IMR-90 (cell line): ENCODE results near the gene RNF125. TPM values are rescaled to one million over a fixed set of nuclear protein-coding genes. Genes with fewer than 3 reads are reported as not detected.

Source experiments
- ATAC-seq: fragments of 200-7000 bp; cut with Tn5 transposase; 2 replicates; pipeline ENCODE4 v1.9.1; 2020; ENCODE audit warnings: low read depth, mild to moderate bottlenecking, moderate library complexity
- BruUV-seq: library from RNA; stranded (reverse); fragments of 400-500 nt; replicated peaks from 2 replicates; lab custom pipeline; 2021; lab: Mats Ljungman, UMichigan
- CTCF ChIA-PET: fragments of 300-600 bp; formaldehyde crosslinking; extraction: SDS; loops from one replicate; lab custom pipeline; 2021; ENCODE audit warnings: antibody characterized with exemption; lab: Yijun Ruan, JAX
- POLR2A ChIA-PET: fragments of 300-600 bp; sonication (Branson Sonifier 250); formaldehyde crosslinking; loops from one replicate; lab custom pipeline; 2022; ENCODE audit warnings: antibody characterized with exemption; ENCODE audit not compliant: unreplicated experiment; lab: Charles Lee
- DNase-seq: peaks from one replicate; pipeline ENCODE4 v3.0.0; 2013
- H2AFZ ChIP-seq: replicated peaks from 2 replicates; pipeline ENCODE3; 2013; ENCODE audit warnings: low read length, mild to moderate bottlenecking; ENCODE audit not compliant: poor library complexity
- H2AK5ac ChIP-seq: 2 replicates; pipeline ENCODE4 v1.6.1; 2013; ENCODE audit warnings: low read depth, low read length, inconsistent platforms
- H2AK9ac ChIP-seq: replicated peaks from 2 replicates; pipeline ENCODE3; 2013; ENCODE audit warnings: mild to moderate bottlenecking, low read depth, low read length, moderate library complexity; ENCODE audit not compliant: poor library complexity
- H2BK120ac ChIP-seq: 2 replicates; pipeline ENCODE4 v1.6.1; 2013; ENCODE audit warnings: low read depth, low read length, inconsistent platforms
- H2BK15ac ChIP-seq: 3 replicates; pipeline ENCODE4 v1.6.1; 2013; ENCODE audit warnings: low read depth, low read length, inconsistent platforms
- H2BK20ac ChIP-seq: 2 replicates; pipeline ENCODE4 v1.6.1; 2013; ENCODE audit warnings: low read depth, mild to moderate bottlenecking, inconsistent platforms, low read length, moderate library complexity
- H2BK5ac ChIP-seq: 2 replicates; pipeline ENCODE4 v1.6.1; 2013; ENCODE audit warnings: mild to moderate bottlenecking, low read depth, low read length, inconsistent platforms; ENCODE audit not compliant: poor library complexity, severe bottlenecking
- H3K14ac ChIP-seq: replicated peaks from 2 replicates; pipeline ENCODE4 v1.6.1; 2013; ENCODE audit warnings: low read depth, low read length, inconsistent platforms
- H3K18ac ChIP-seq: 2 replicates; pipeline ENCODE4 v1.6.1; 2013; ENCODE audit warnings: low read depth, low read length, control low read depth
- H3K23ac ChIP-seq: 2 replicates; pipeline ENCODE4 v1.6.1; 2013; ENCODE audit warnings: low read depth, low read length, inconsistent platforms
- H3K27ac ChIP-seq: 2 replicates; pipeline ENCODE4 v1.5.1; 2013; ENCODE audit warnings: mild to moderate bottlenecking, control low read depth, low read length; ENCODE audit not compliant: insufficient read depth
- H3K27me3 ChIP-seq: 2 replicates; pipeline ENCODE4 v1.6.1; 2013; ENCODE audit warnings: low read length; ENCODE audit not compliant: control insufficient read depth, insufficient read depth
- H3K36me3 ChIP-seq: 2 replicates; pipeline ENCODE4 v1.6.1; 2013; ENCODE audit warnings: low read length, mixed read lengths; ENCODE audit not compliant: control insufficient read depth, insufficient read depth
- H3K4ac ChIP-seq: 2 replicates; pipeline ENCODE4 v1.6.1; 2013; ENCODE audit warnings: low read depth, low read length, inconsistent platforms
- H3K4me1 ChIP-seq: 2 replicates; pipeline ENCODE4 v1.6.1; 2013; ENCODE audit warnings: low read length, mixed read lengths; ENCODE audit not compliant: control insufficient read depth, insufficient read depth
- H3K4me2 ChIP-seq: 2 replicates; pipeline ENCODE4 v1.6.1; 2013; ENCODE audit warnings: low read depth, mild to moderate bottlenecking, control low read depth, low read length, moderate library complexity
- H3K4me3 ChIP-seq: 2 replicates; pipeline ENCODE4 v1.5.1; 2013; ENCODE audit warnings: low read depth, mild to moderate bottlenecking, control low read depth, low read length, moderate library complexity; ENCODE audit not compliant: insufficient read depth
- H3K56ac ChIP-seq: 2 replicates; pipeline ENCODE4 v1.6.1; 2013; ENCODE audit warnings: low read length, inconsistent platforms; ENCODE audit not compliant: insufficient read depth; ENCODE audit errors: extremely low read depth
- H3K79me1 ChIP-seq, 2 experiments: 2 replicates each; pipeline ENCODE4 v1.6.1; 2013; ENCODE audit warnings: low read length in 2 of 2, inconsistent platforms in 1 of 2, low read depth in 1 of 2
- H3K9ac ChIP-seq: 2 replicates; pipeline ENCODE4 v1.6.1; 2013; ENCODE audit warnings: low read depth, low read length, control low read depth
- H3K9me1 ChIP-seq: 2 replicates; pipeline ENCODE4 v1.6.1; 2013; ENCODE audit warnings: low read length, inconsistent platforms; ENCODE audit not compliant: insufficient read depth
- H3K9me3 ChIP-seq: 2 replicates; pipeline ENCODE4 v1.6.1; 2013; ENCODE audit warnings: low read length; ENCODE audit not compliant: control insufficient read depth, insufficient read depth
- H4K20me1 ChIP-seq: 2 replicates; pipeline ENCODE4 v1.6.1; 2013; ENCODE audit warnings: low read length, inconsistent platforms; ENCODE audit not compliant: insufficient read depth
- H4K5ac ChIP-seq: 2 replicates; pipeline ENCODE4 v1.6.1; 2013; ENCODE audit warnings: mild to moderate bottlenecking, low read depth, low read length, control low read depth
- H4K8ac ChIP-seq, 2 experiments: 2 replicates each; pipeline ENCODE4 v1.6.1; 2013; ENCODE audit warnings: low read depth in 2 of 2, low read length in 2 of 2, control low read depth in 1 of 2, inconsistent platforms in 1 of 2
- H4K91ac ChIP-seq: 2 replicates; pipeline ENCODE4 v1.6.1; 2013; ENCODE audit warnings: low read depth, low read length, inconsistent platforms; ENCODE audit not compliant: insufficient read depth
- CEBPB ChIP-seq: IDR thresholded peaks from 2 replicates; pipeline ENCODE4 v1.6.1; 2012; ENCODE audit warnings: low read depth, low read length, improper control_type of control experiment
- CHD1 ChIP-seq: IDR thresholded peaks from 2 replicates; pipeline ENCODE4 v1.6.1; 2012; ENCODE audit warnings: low read depth, low read length, improper control_type of control experiment
- ELK1 ChIP-seq: fragments of 150-350 bp; IDR thresholded peaks from 2 replicates; pipeline ENCODE4 v1.6.1; 2016; ENCODE audit warnings: low read depth, mild to moderate bottlenecking, low read length, moderate library complexity, borderline replicate concordance
- FOS ChIP-seq: fragments of 150-350 bp; IDR thresholded peaks from 2 replicates; pipeline ENCODE4 v1.6.1; 2016; ENCODE audit warnings: low read depth, low read length
- MAFK ChIP-seq: IDR thresholded peaks from 2 replicates; pipeline ENCODE4 v1.6.1; 2012; ENCODE audit warnings: low read depth, low read length, improper control_type of control experiment
- MAZ ChIP-seq: IDR thresholded peaks from 2 replicates; pipeline ENCODE4 v1.6.1; 2012; ENCODE audit warnings: low read depth, mild to moderate bottlenecking, low read length, improper control_type of control experiment, moderate library complexity, borderline replicate concordance
- MXI1 ChIP-seq: IDR thresholded peaks from 2 replicates; pipeline ENCODE4 v1.6.1; 2012; ENCODE audit warnings: low read depth, mild to moderate bottlenecking, low read length, moderate library complexity, borderline replicate concordance
- NFE2L2 ChIP-seq: fragments of 150-350 bp; IDR thresholded peaks from 2 replicates; pipeline ENCODE4 v1.6.1; 2016; ENCODE audit warnings: low read depth, mild to moderate bottlenecking, low read length
- POLR2A ChIP-seq: IDR thresholded peaks from 2 replicates; pipeline ENCODE4 v1.6.1; 2012; ENCODE audit warnings: mild to moderate bottlenecking, low read depth, low read length
- RAD21 ChIP-seq: IDR thresholded peaks from 2 replicates; pipeline ENCODE4 v1.6.1; 2012; ENCODE audit warnings: low read length, improper control_type of control experiment
- RCOR1 ChIP-seq: IDR thresholded peaks from 2 replicates; pipeline ENCODE4 v1.6.1; 2012; ENCODE audit warnings: mild to moderate bottlenecking, low read length, improper control_type of control experiment; ENCODE audit not compliant: insufficient replicate concordance
- RFX5 ChIP-seq: IDR thresholded peaks from 2 replicates; pipeline ENCODE4 v1.8.0; 2012; ENCODE audit warnings: low read depth, mild to moderate bottlenecking, low read length, moderate library complexity
- SMC3 ChIP-seq: fragments of 150-350 bp; IDR thresholded peaks from 2 replicates; pipeline ENCODE4 v1.6.1; 2016; ENCODE audit warnings: low read depth, mild to moderate bottlenecking, antibody characterized with exemption, low read length, moderate library complexity
- USF2 ChIP-seq: fragments of 150-350 bp; IDR thresholded peaks from 2 replicates; pipeline ENCODE4 v1.6.1; 2017; ENCODE audit warnings: mild to moderate bottlenecking, antibody characterized with exemption, low read length, low read depth
- dilution Hi-C: fragments of 300-500 bp; cut with HindIII; formaldehyde crosslinking; loops from one replicate; pipeline ENCODE4 v1.14.3; 2018; ENCODE audit warnings: low sequenced_read_pairs; ENCODE audit not compliant: unreplicated experiment
- in situ Hi-C: fragments of 300-500 bp; cut with MboI; formaldehyde crosslinking; loops from 3 replicates; pipeline ENCODE4 v1.14.3; 2019; ENCODE audit warnings: low sequenced_read_pairs, inconsistent platforms, mixed read lengths
- intact Hi-C: fragments of 100-400 bp; cut with micrococcal nuclease; formaldehyde crosslinking; loops from 2 replicates; pipeline ENCODE4 v1.10.0; 2022
- polyA plus RNA-seq, 3 experiments: library from polyadenylated mRNA; depleted of rRNA; stranded (reverse); fragments of >200 nt; gene quantifications; 2 replicates each; pipeline ENCODE4 v1.2.3, GENCODE V29; 2012; ENCODE audit warnings: low replicate concordance in 1 of 3
- total RNA-seq: library from RNA; depleted of rRNA; stranded (reverse); fragments of >200 nt; gene quantifications from 2 replicates; pipeline ENCODE4 v1.2.3, GENCODE V29; 2012
- TF ChIP-seq, protein P1 (sequence below): conservative IDR thresholded peaks from 2 replicates; pipeline ENCODE4 v1.5.1; 2012; ENCODE audit warnings: mild to moderate bottlenecking, low read depth, low read length, improper control_type of control experiment

RNF125 gene
- total and polyA plus RNA-seq, 2 of the 4 experiments (the other 2 are of a cell fraction), result under 0.01 to 0.10 TPM

DNA sequence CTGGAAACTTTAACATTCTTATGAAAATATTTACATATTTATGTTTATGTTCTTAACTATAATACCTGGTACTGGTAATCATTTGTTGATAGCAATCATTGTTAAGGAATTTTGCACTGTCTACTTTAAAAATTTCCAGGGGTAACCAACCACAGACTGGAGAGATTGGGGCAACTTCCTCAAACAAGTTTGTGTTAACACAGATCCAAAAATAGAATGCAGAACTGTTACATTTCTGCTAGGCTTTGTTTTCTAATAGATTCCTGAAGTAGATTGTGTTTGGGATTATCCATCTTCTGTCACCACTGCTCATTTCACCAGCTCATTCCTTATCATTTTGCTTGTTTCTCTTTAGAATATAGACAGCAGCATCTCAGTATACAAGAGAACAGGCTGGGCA lies 23.7 kb downstream of the RNF125 start:
- Histone ChIP-seq H3K4me3 (no peak overlapping the region), H3K9me3 (no peaks in the 10 kb centered on the region), H2BK120ac (no peak overlapping the region), H3K56ac (no peak overlapping the region), H3K4me2 (no peak overlapping the region), H3K18ac (no peak overlapping the region), H3K9ac (no peak overlapping the region), H3K23ac (no peak overlapping the region), H2AK9ac (no peak overlapping the region), H3K27ac (no peak overlapping the region), H3K79me1 (no peaks in the 10 kb centered on the region), H2AFZ (no peak overlapping the region), H2BK15ac (no peak overlapping the region), H2AK5ac (no peak overlapping the region), H4K5ac (no peak overlapping the region), H2BK5ac (no peak overlapping the region), H3K27me3 (no peaks in the 10 kb centered on the region), H3K36me3 (no peaks in the 10 kb centered on the region), H3K9me1 (no peaks in the 10 kb centered on the region), H4K91ac (no peak overlapping the region), H3K14ac (no peak overlapping the region), H3K4ac (no peak overlapping the region), H2BK20ac (no peak overlapping the region), H4K20me1 (no peaks in the 10 kb centered on the region), H4K8ac (no peak overlapping the region), H3K4me1 (no peaks in the 10 kb centered on the region)
- no peak for DNase-seq
- ChIA-PET CTCF (no interaction called here), POLR2A (no interaction called here)
- intact Hi-C loops, result no loop called here
- no peak for ATAC-seq
- dilution Hi-C loops, result no loop called here
- no TSS peak for BruUV-seq
- no peak for TF ChIP-seq FOS
- TF ChIP-seq CHD1, result no peak
- TF ChIP-seq CEBPB, result no peak
- TF ChIP-seq, protein P1, sequence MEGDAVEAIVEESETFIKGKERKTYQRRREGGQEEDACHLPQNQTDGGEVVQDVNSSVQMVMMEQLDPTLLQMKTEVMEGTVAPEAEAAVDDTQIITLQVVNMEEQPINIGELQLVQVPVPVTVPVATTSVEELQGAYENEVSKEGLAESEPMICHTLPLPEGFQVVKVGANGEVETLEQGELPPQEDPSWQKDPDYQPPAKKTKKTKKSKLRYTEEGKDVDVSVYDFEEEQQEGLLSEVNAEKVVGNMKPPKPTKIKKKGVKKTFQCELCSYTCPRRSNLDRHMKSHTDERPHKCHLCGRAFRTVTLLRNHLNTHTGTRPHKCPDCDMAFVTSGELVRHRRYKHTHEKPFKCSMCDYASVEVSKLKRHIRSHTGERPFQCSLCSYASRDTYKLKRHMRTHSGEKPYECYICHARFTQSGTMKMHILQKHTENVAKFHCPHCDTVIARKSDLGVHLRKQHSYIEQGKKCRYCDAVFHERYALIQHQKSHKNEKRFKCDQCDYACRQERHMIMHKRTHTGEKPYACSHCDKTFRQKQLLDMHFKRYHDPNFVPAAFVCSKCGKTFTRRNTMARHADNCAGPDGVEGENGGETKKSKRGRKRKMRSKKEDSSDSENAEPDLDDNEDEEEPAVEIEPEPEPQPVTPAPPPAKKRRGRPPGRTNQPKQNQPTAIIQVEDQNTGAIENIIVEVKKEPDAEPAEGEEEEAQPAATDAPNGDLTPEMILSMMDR, result no peak
- TF ChIP-seq MXI1, result no peak
- no peak for TF ChIP-seq MAFK
- no peak for TF ChIP-seq RCOR1
- TF ChIP-seq RAD21, result no peak
- no peak for TF ChIP-seq USF2
- no peak for TF ChIP-seq MAZ
- TF ChIP-seq RFX5, result no peak
- no peak for TF ChIP-seq POLR2A
- TF ChIP-seq ELK1, result no peak
- TF ChIP-seq SMC3, result no peak
- no peak for TF ChIP-seq NFE2L2
- in situ Hi-C loops, result no loop called here
